ENCODE measurements around the gene GBF1. TPM values are rescaled to one million over a fixed set of nuclear protein-coding genes. Genes with fewer than 3 reads are reported as not detected.

Gene GBF1
- total RNA-seq, 1 experiment from 2014 or later: 23.7 TPM

GRCh38 chr10:102286216-102286615 is 40.9 kb downstream of the GBF1 start:
- H2BK12ac ChIP-seq (ENCODE audit: insufficient read length, low read depth, low read length): no peak overlapping the region
- H3K4me2 ChIP-seq (ENCODE audit: insufficient read depth, insufficient read length, low read length): no peak overlapping the region
- H4K20me1 ChIP-seq (ENCODE audit: control insufficient read depth, insufficient read depth, insufficient read length): no peaks in the 10 kb centered on the region
- no peak overlapping the region for H2BK120ac ChIP-seq (ENCODE audit: low read depth, low read length, poor library complexity, severe bottlenecking)
- WGBS (ENCODE audit: extremely low coverage, insufficient read length, low lambda C conversion rate): no CpG with 5 or more reads among the region's 2 CpGs
- H3K23ac ChIP-seq (ENCODE audit: insufficient read length, low read depth, low read length): no peak overlapping the region
- Mint-ChIP-seq H3K36me3 (ENCODE audit: insufficient read depth in 1 of 3, low read depth in 3 of 3) (no peaks in the 10 kb centered on the region), H3K27me3 (ENCODE audit: low read depth) (no peaks in the 10 kb centered on the region), H3K4me1 (no peaks in the 10 kb centered on the region; a peak in 1 of 4 replicates), H3K4me3 (no peak overlapping the region), H3K9me3 (no peaks in the 10 kb centered on the region), H3K27ac (no peak overlapping the region)
- H2BK20ac ChIP-seq (ENCODE audit: low read depth, low read length, poor library complexity, severe bottlenecking): no peak overlapping the region
- H2BK5ac ChIP-seq (ENCODE audit: insufficient read length, low read length): no peak overlapping the region
- no peak overlapping the region for H2AFZ ChIP-seq (ENCODE audit: low read length)
- H2BK15ac ChIP-seq (ENCODE audit: low read depth, low read length): no peak overlapping the region
- no peaks in the 10 kb centered on the region for H3K79me2 ChIP-seq (ENCODE audit: insufficient read depth, low read length)
- H3K14ac ChIP-seq (ENCODE audit: insufficient read depth, low read length): no peak overlapping the region
- no peaks in the 10 kb centered on the region for H3K27me3 ChIP-seq (ENCODE audit: insufficient read depth, low read length)
- H3K56ac ChIP-seq (ENCODE audit: insufficient read length, low read depth, low read length): no peak overlapping the region
- no peak overlapping the region for H4K8ac ChIP-seq (replicated peaks; ENCODE audit: insufficient read length, low read depth, low read length)
- H3K4ac ChIP-seq (ENCODE audit: low read depth, low read length): no peak overlapping the region
- no peak overlapping the region for H2AK5ac ChIP-seq (ENCODE audit: insufficient read length, low read length)
- no peaks in the 10 kb centered on the region for H3K23me2 ChIP-seq (ENCODE audit: insufficient read length, low read depth, low read length, poor library complexity, severe bottlenecking)
- no peak overlapping the region for H3K27ac ChIP-seq (ENCODE audit: insufficient read length, low read depth, low read length)
- no peak for TF ChIP-seq CTCF (conservative IDR thresholded peaks at IDR 0.05)
- H3K18ac ChIP-seq (ENCODE audit: insufficient read length, low read depth, low read length): no peak overlapping the region
- H4K91ac ChIP-seq (ENCODE audit: insufficient read length, low read depth, low read length): no peak overlapping the region
- H3K79me1 ChIP-seq (ENCODE audit: insufficient read depth, low read depth, low read length, poor library complexity, severe bottlenecking): no peaks in the 10 kb centered on the region
- H4K5ac ChIP-seq (ENCODE audit: insufficient read length, low read depth, low read length): no peak overlapping the region
- no peaks in the 10 kb centered on the region for H3K9me3 ChIP-seq (ENCODE audit: control insufficient read depth, low read depth, low read length)
- H3T11ph ChIP-seq (ENCODE audit: low read length): no peak overlapping the region
- no peak for DNase-seq
- H3K9ac ChIP-seq (ENCODE audit: extremely low read depth, insufficient read length, low read length): no peak overlapping the region
- no peaks in the 10 kb centered on the region for H3K4me1 ChIP-seq (ENCODE audit: insufficient read depth, low read length)
